HAP-1 (cell line): ENCODE measurements around the gene ACVR1.

Source experiments
- DNase-seq, 2 experiments: peaks; one replicate each; pipeline ENCODE4 v3.0.0-alpha.2; 2016 to 2020; ENCODE audit warnings: low spot score in 2 of 2
- H3K27me3 ChIP-seq: fragments of 250-450 bp; sonication (Bioruptor Pico); 2 replicates; pipeline ENCODE4 v1.5.1; 2020; ENCODE audit warnings: low read depth, mild to moderate bottlenecking, moderate library complexity
- H3K36me3 ChIP-seq: fragments of 250-450 bp; sonication (Bioruptor Pico); replicated peaks from 2 replicates; pipeline ENCODE4 v1.5.1; 2020; ENCODE audit warnings: mild to moderate bottlenecking
- H3K4me1 ChIP-seq: fragments of 250-450 bp; sonication (Bioruptor Pico); 2 replicates; pipeline ENCODE4 v1.5.1; 2020; ENCODE audit warnings: mild to moderate bottlenecking
- H3K4me3 ChIP-seq: fragments of 250-450 bp; sonication (Bioruptor Pico); 2 replicates; pipeline ENCODE4 v1.5.1; 2020; ENCODE audit warnings: mild to moderate bottlenecking, moderate library complexity
- H3K9me3 ChIP-seq: fragments of 250-450 bp; sonication (Bioruptor Pico); 2 replicates; pipeline ENCODE4 v1.5.1; 2020; ENCODE audit warnings: mild to moderate bottlenecking, moderate library complexity
- in situ Hi-C: fragments of 300-500 bp; cut with MboI; formaldehyde crosslinking; loops from 3 replicates; pipeline ENCODE4 v1.14.3; 2020; ENCODE audit warnings: low sequenced_read_pairs, inconsistent platforms, mixed read lengths

The ACVR1 gene

GRCh38 chr2:157876066-157876785, at the start of gene ACVR1:
Gene ACVR1, minus strand, starts transcription at chr2:157876330. Its CDS starts 76,837 bp downstream, at chr2:157799493.
- H3K4me3 ChIP-seq: peak within 1 kb of the TSS; percentile 63
- H3K9me3 ChIP-seq: no peaks in the 10 kb centered on the region
- no peaks in the 10 kb centered on the region; the same call in 1 of the 2 replicates for H3K4me1 ChIP-seq
- H3K36me3 ChIP-seq: no peaks in the 10 kb centered on the region
- in situ Hi-C loops: no loop called here
- DNase-seq: peak; percentile 90 to 94
- no peaks in the 10 kb centered on the region for H3K27me3 ChIP-seq

- Histone ChIP-seq H3K4me3 (no peak overlapping the region), H3K4me1 (no peaks in the 10 kb centered on the region), H3K27me3 (peaks cover 23% of the 10 kb centered on the region), H3K9me3 (0 out of 2 replicates have a peak, but pooled peaks cover 2% of the 10 kb centered on the region), H3K36me3 (no peaks in the 10 kb centered on the region)
- DNase-seq: no peak
- in situ Hi-C loops: no loop called here
Observed at GRCh38 chr2:157925071-157925470, 48.9 kb upstream of the ACVR1 start.

GRCh38 chr2:157923598-157924217, 47.6 kb upstream of the ACVR1 start:
- in situ Hi-C loops: no loop called here
- DNase-seq: no peak
- no peaks in the 10 kb centered on the region for H3K36me3 ChIP-seq
- H3K27me3 ChIP-seq: peaks cover 18% of the 10 kb centered on the region
- no peaks in the 10 kb centered on the region for H3K4me1 ChIP-seq
- H3K9me3 ChIP-seq: no peaks in the 10 kb centered on the region
- no peak overlapping the region for H3K4me3 ChIP-seq

GRCh38 chr2:157922815-157923214, 46.7 kb upstream of the ACVR1 start:
- DNase-seq: no peak
- Histone ChIP-seq H3K9me3 (no peaks in the 10 kb centered on the region), H3K4me1 (no peaks in the 10 kb centered on the region), H3K4me3 (no peak overlapping the region), H3K36me3 (no peaks in the 10 kb centered on the region), H3K27me3 (peaks cover 18% of the 10 kb centered on the region)
- in situ Hi-C loops: no loop called here

GRCh38 chr2:157922336-157922735, 46.2 kb upstream of the ACVR1 start:
- DNase-seq: no peak
- Histone ChIP-seq H3K27me3 (peaks cover 22% of the 10 kb centered on the region), H3K36me3 (no peaks in the 10 kb centered on the region), H3K4me1 (no peaks in the 10 kb centered on the region), H3K4me3 (no peak overlapping the region), H3K9me3 (no peaks in the 10 kb centered on the region)
- in situ Hi-C loops: no loop called here

GRCh38 chr2:157920736-157921135, 44.6 kb upstream of the ACVR1 start:
- Histone ChIP-seq H3K27me3 (peaks cover 22% of the 10 kb centered on the region), H3K9me3 (no peaks in the 10 kb centered on the region), H3K36me3 (no peaks in the 10 kb centered on the region), H3K4me3 (no peak overlapping the region), H3K4me1 (no peaks in the 10 kb centered on the region)
- in situ Hi-C loops: no loop called here
- DNase-seq: no peak

GRCh38 chr2:157919181-157919580, 43.1 kb upstream of the ACVR1 start:
- H3K27me3 ChIP-seq: peaks cover 19% of the 10 kb centered on the region
- H3K36me3 ChIP-seq: no peaks in the 10 kb centered on the region
- no peaks in the 10 kb centered on the region for H3K9me3 ChIP-seq
- DNase-seq: no peak
- no peaks in the 10 kb centered on the region for H3K4me1 ChIP-seq
- no peak overlapping the region for H3K4me3 ChIP-seq
- in situ Hi-C loops: no loop called here

GRCh38 chr2:157918319-157918718, 42.2 kb upstream of the ACVR1 start:
- Histone ChIP-seq H3K4me3 (no peak overlapping the region), H3K27me3 (peaks cover 19% of the 10 kb centered on the region), H3K9me3 (no peaks in the 10 kb centered on the region), H3K4me1 (no peaks in the 10 kb centered on the region), H3K36me3 (no peaks in the 10 kb centered on the region)
- in situ Hi-C loops: no loop called here
- no peak for DNase-seq

- DNase-seq: no peak
- in situ Hi-C loops: no loop called here
- Histone ChIP-seq H3K36me3 (no peaks in the 10 kb centered on the region), H3K27me3 (peaks cover 5% of the 10 kb centered on the region; the same call in 1 of the 2 replicates), H3K9me3 (no peaks in the 10 kb centered on the region), H3K4me1 (no peaks in the 10 kb centered on the region), H3K4me3 (no peak overlapping the region)
Observed at GRCh38 chr2:157911750-157912149, 35.6 kb upstream of the ACVR1 start.

- no peaks in the 10 kb centered on the region for H3K4me1 ChIP-seq
- DNase-seq: no peak
- peaks cover 5% of the 10 kb centered on the region; the same call in 1 of the 2 replicates for H3K27me3 ChIP-seq
- no peaks in the 10 kb centered on the region for H3K9me3 ChIP-seq
- H3K4me3 ChIP-seq: no peak overlapping the region
- in situ Hi-C loops: no loop called here
- H3K36me3 ChIP-seq: no peaks in the 10 kb centered on the region
Observed at GRCh38 chr2:157911246-157911645, 35.1 kb upstream of the ACVR1 start.

GRCh38 chr2:157905092-157905491, 29.0 kb upstream of the ACVR1 start:
- peaks cover 5% of the 10 kb centered on the region for H3K4me1 ChIP-seq
- H3K4me3 ChIP-seq: no peak overlapping the region
- H3K27me3 ChIP-seq: no peaks in the 10 kb centered on the region
- DNase-seq: no peak
- H3K36me3 ChIP-seq: no peaks in the 10 kb centered on the region
- H3K9me3 ChIP-seq: no peaks in the 10 kb centered on the region
- in situ Hi-C loops: no loop called here

GRCh38 chr2:157903626-157904025, 27.5 kb upstream of the ACVR1 start:
- Histone ChIP-seq H3K4me3 (no peak overlapping the region), H3K4me1 (peaks cover 5% of the 10 kb centered on the region)
- in situ Hi-C loops: no loop called here

GRCh38 chr2:157903151-157903550, 27.0 kb upstream of the ACVR1 start:
- in situ Hi-C loops: no loop called here
- Histone ChIP-seq H3K9me3 (no peaks in the 10 kb centered on the region), H3K4me3 (no peak overlapping the region), H3K27me3 (no peaks in the 10 kb centered on the region), H3K36me3 (no peaks in the 10 kb centered on the region), H3K4me1 (peaks cover 5% of the 10 kb centered on the region)
- DNase-seq: peak; percentile 53 to 68

More at GRCh38 chr2:157903626-157904025, 27.5 kb upstream of the ACVR1 start:
- H3K27me3 ChIP-seq: no peaks in the 10 kb centered on the region
- DNase-seq: no peak
- no peaks in the 10 kb centered on the region for H3K9me3 ChIP-seq
- no peaks in the 10 kb centered on the region for H3K36me3 ChIP-seq

GRCh38 chr2:157902692-157903091, 26.6 kb upstream of the ACVR1 start:
- no peaks in the 10 kb centered on the region for H3K9me3 ChIP-seq
- in situ Hi-C loops: no loop called here
- no peak overlapping the region for H3K4me3 ChIP-seq
- H3K27me3 ChIP-seq: no peaks in the 10 kb centered on the region
- DNase-seq: no peak
- no peaks in the 10 kb centered on the region for H3K36me3 ChIP-seq
- H3K4me1 ChIP-seq: peaks cover 5% of the 10 kb centered on the region
